ENCODE data around the gene CNOT6.

DNA sequence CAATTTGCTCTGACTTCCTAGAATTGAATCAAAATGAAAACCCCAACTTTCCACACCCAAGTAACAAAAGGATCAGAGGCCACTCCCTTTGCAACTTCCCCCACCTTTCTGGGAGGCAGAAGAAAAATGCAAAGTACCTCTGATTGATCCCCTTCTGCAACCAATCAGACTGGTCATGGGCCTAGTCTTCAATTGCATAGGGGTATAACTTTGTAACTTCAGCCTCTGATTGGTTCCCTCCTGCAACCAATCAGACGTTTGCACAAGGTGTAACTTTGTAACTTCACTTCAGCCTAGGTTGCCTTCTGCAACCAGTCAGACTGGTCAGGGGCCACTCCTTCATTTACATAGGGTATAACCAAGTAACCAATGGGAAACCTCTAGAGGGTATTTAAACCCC lies 38.3 kb upstream of the CNOT6 start:
- TF ChIP-seq CTCF (IDR thresholded peaks at IDR 0.05 in 2 of 3, conservative IDR thresholded peaks at IDR 0.05 in 1 of 3; ENCODE audit: borderline replicate concordance in 1 of 3, insufficient read depth in 1 of 3, low read depth in 2 of 3, low read length in 2 of 3) (no peak), EZH2 (IDR thresholded peaks at IDR 0.05) (no peak), JUND (IDR thresholded peaks at IDR 0.05) (no peak), POLR2A (IDR thresholded peaks at IDR 0.05; ENCODE audit: borderline replicate concordance, extremely low read depth, insufficient read depth, insufficient read length) (no peak)
- TF ChIP-seq, protein P1, sequence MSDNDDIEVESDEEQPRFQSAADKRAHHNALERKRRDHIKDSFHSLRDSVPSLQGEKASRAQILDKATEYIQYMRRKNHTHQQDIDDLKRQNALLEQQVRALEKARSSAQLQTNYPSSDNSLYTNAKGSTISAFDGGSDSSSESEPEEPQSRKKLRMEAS (IDR thresholded peaks at IDR 0.05): no peak

All from HCT116 (cell line).